Nephron (organoid): Measurements from ENCODE around the gene GRAP2.

ENCODE experiments used
- H3K27ac Mint-ChIP-seq, 3 experiments: 2 replicates each; pipeline ENCODE4 v1.8.0; 2020; ENCODE audit warnings: mixed read lengths in 3 of 3, mild to moderate bottlenecking in 2 of 3, moderate library complexity in 1 of 3
- H3K27me3 Mint-ChIP-seq: 2 replicates; pipeline ENCODE4 v1.8.0; 2021; ENCODE audit warnings: low read depth, mild to moderate bottlenecking, moderate library complexity, mixed read lengths
- H3K36me3 Mint-ChIP-seq: 2 replicates; pipeline ENCODE4 v1.8.0; 2020; ENCODE audit warnings: low read depth, mixed read lengths
- H3K4me1 Mint-ChIP-seq: 2 replicates; pipeline ENCODE4 v1.8.0; 2020; ENCODE audit warnings: mixed read lengths
- H3K4me3 Mint-ChIP-seq, 3 experiments: 2 replicates each; pipeline ENCODE4 v1.8.0; 2020; ENCODE audit warnings: mild to moderate bottlenecking in 3 of 3, mixed read lengths in 3 of 3, moderate library complexity in 2 of 3
- H3K9me3 Mint-ChIP-seq: 2 replicates; pipeline ENCODE4 v1.8.0; 2020; ENCODE audit warnings: mixed read lengths
- TF ChIP-seq, protein P1 (sequence below), 3 experiments: fragments of 200-600 bp; sonication (generic); IDR thresholded peaks; one replicate each; pipeline ENCODE4 v1.5.0; 2021; ENCODE audit warnings: antibody characterized with exemption in 3 of 3; ENCODE audit not compliant: unreplicated experiment in 3 of 3

The GRAP2 gene

DNA sequence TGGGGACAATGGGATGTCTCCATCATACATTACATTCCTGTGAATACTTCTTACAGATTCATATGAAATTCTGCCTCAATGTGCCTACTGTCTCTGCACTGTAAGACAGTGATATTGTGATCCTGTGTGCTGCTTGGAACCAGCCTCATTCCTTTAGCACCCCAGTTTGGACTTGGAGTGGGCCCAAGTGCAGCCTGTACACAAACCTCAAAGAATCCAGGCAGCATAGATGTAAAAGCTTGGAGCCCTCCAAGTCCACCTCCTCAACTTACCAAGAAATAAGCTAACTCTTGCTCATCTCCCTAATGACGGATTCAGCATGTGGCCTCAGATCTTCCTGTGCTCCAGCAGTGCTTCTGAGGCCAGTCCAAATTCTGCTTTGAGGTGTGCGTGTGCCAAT is 24.4 kb downstream of the GRAP2 start:
- no peak overlapping the region for H3K27ac Mint-ChIP-seq
- peaks cover 11% of the 10 kb centered on the region for H3K4me1 Mint-ChIP-seq
- no peaks in the 10 kb centered on the region for H3K9me3 Mint-ChIP-seq
- no peak overlapping the region for H3K4me3 Mint-ChIP-seq
- H3K27me3 Mint-ChIP-seq: peaks cover 6% of the 10 kb centered on the region
- TF ChIP-seq, protein P1, sequence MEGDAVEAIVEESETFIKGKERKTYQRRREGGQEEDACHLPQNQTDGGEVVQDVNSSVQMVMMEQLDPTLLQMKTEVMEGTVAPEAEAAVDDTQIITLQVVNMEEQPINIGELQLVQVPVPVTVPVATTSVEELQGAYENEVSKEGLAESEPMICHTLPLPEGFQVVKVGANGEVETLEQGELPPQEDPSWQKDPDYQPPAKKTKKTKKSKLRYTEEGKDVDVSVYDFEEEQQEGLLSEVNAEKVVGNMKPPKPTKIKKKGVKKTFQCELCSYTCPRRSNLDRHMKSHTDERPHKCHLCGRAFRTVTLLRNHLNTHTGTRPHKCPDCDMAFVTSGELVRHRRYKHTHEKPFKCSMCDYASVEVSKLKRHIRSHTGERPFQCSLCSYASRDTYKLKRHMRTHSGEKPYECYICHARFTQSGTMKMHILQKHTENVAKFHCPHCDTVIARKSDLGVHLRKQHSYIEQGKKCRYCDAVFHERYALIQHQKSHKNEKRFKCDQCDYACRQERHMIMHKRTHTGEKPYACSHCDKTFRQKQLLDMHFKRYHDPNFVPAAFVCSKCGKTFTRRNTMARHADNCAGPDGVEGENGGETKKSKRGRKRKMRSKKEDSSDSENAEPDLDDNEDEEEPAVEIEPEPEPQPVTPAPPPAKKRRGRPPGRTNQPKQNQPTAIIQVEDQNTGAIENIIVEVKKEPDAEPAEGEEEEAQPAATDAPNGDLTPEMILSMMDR (IDR thresholded peaks at IDR 0.05; ENCODE audit: unreplicated experiment in 3 of 3): no peak
- no peaks in the 10 kb centered on the region for H3K36me3 Mint-ChIP-seq

GRCh38 chr22:39925909-39926679 is 25.2 kb downstream of the GRAP2 start:
- no peak overlapping the region for H3K4me3 Mint-ChIP-seq
- peaks cover 6% of the 10 kb centered on the region for H3K27me3 Mint-ChIP-seq
- TF ChIP-seq, protein P1 (IDR thresholded peaks at IDR 0.05; ENCODE audit: unreplicated experiment in 3 of 3): no peak
- no peak overlapping the region for H3K27ac Mint-ChIP-seq
- H3K4me1 Mint-ChIP-seq: peaks cover 11% of the 10 kb centered on the region
- H3K9me3 Mint-ChIP-seq: no peaks in the 10 kb centered on the region
- H3K36me3 Mint-ChIP-seq: no peaks in the 10 kb centered on the region

GRCh38 chr22:39926753-39927152 is 25.9 kb downstream of the GRAP2 start:
- Mint-ChIP-seq H3K27me3 (peaks cover 6% of the 10 kb centered on the region), H3K36me3 (no peaks in the 10 kb centered on the region), H3K9me3 (no peaks in the 10 kb centered on the region), H3K4me1 (peaks cover 11% of the 10 kb centered on the region), H3K27ac (no peak overlapping the region), H3K4me3 (no peak overlapping the region)
- TF ChIP-seq, protein P1 (IDR thresholded peaks at IDR 0.05; ENCODE audit: unreplicated experiment in 3 of 3): no peak

- TF ChIP-seq, protein P1 (IDR thresholded peaks at IDR 0.05; ENCODE audit: unreplicated experiment in 3 of 3): no peak
- Mint-ChIP-seq H3K27ac (no peak overlapping the region), H3K4me3 (no peak overlapping the region), H3K27me3 (no peaks in the 10 kb centered on the region), H3K36me3 (no peaks in the 10 kb centered on the region), H3K9me3 (no peaks in the 10 kb centered on the region), H3K4me1 (peaks cover 11% of the 10 kb centered on the region)
Observed at GRCh38 chr22:39927544-39927943, 26.7 kb downstream of the GRAP2 start.

- Mint-ChIP-seq H3K36me3 (no peaks in the 10 kb centered on the region), H3K27me3 (no peaks in the 10 kb centered on the region), H3K9me3 (no peaks in the 10 kb centered on the region), H3K4me3 (no peak overlapping the region), H3K4me1 (peaks cover 4% of the 10 kb centered on the region), H3K27ac (no peak overlapping the region)
- TF ChIP-seq, protein P1 (IDR thresholded peaks at IDR 0.05; ENCODE audit: unreplicated experiment in 3 of 3): no peak
Observed at GRCh38 chr22:39928536-39929520, 27.9 kb downstream of the GRAP2 start.
